ENCODE data around the gene TMC1. TPM values are rescaled to one million over a fixed set of nuclear protein-coding genes. Genes with fewer than 3 reads are reported as not detected.

Gene TMC1
- total RNA-seq, 2 experiments from 2014 or later: not detected

- DNase-seq: no peak
- H3K4me3 Mint-ChIP-seq: no peak overlapping the region
- ChIA-PET CTCF (interaction anchor here (1.4 kb wide), 1 partner anchor 13 kb away, joined by 3 read pairs; no protein-coding TSS in a partner anchor), POLR2A (interaction anchor here (0.9 kb wide), 1 partner anchor 213 kb away, joined by 3 read pairs; no protein-coding TSS in a partner anchor)
- no peaks in the 10 kb centered on the region for H3K9me3 Mint-ChIP-seq
- H3K36me3 Mint-ChIP-seq: peaks cover 2% of the 10 kb centered on the region
- peaks cover 42% of the 10 kb centered on the region for H3K4me1 Mint-ChIP-seq (ENCODE audit: low read depth)
- no peaks in the 10 kb centered on the region for H3K27me3 Mint-ChIP-seq
- H3K27ac Mint-ChIP-seq: no peak overlapping the region
- intact Hi-C loops (cut with micrococcal nuclease): no loop called here
Measured at GRCh38 chr9:72579190-72579589, 57.8 kb downstream of the TMC1 start.

- peak overlapping the region; percentile 4 for H3K27ac Mint-ChIP-seq
- H3K9me3 Mint-ChIP-seq: no peaks in the 10 kb centered on the region
- POLR2A ChIA-PET: no interaction called here
- DNase-seq: no peak
- H3K4me3 Mint-ChIP-seq: no peak overlapping the region
- peaks cover 42% of the 10 kb centered on the region for H3K4me1 Mint-ChIP-seq (ENCODE audit: low read depth)
- no peaks in the 10 kb centered on the region for H3K27me3 Mint-ChIP-seq
- intact Hi-C loops (cut with micrococcal nuclease): loop anchor here (1.0 to 10.0 kb wide), 5 partner anchors 23 to 795 kb away; partner anchors contain the start of gene ANXA1
- CTCF ChIA-PET: no interaction called here
- peaks cover 2% of the 10 kb centered on the region for H3K36me3 Mint-ChIP-seq
Measured at GRCh38 chr9:72579880-72580550, 58.6 kb downstream of the TMC1 start.

GRCh38 chr9:72581694-72582093 is 60.3 kb downstream of the TMC1 start:
- peak; percentile 68 for DNase-seq
- POLR2A ChIA-PET: interaction anchor here (1.1 to 1.4 kb wide), 3 partner anchors 55 to 219 kb away, joined by 3 to 7 read pairs (median 5); no protein-coding TSS in a partner anchor
- CTCF ChIA-PET: interaction anchor here (1.1 to 2.0 kb wide), 2 partner anchors 10 to 11 kb away, joined by 3 to 8 read pairs; no protein-coding TSS in a partner anchor

GRCh38 chr9:72583370-72583769 is 62.0 kb downstream of the TMC1 start:
- Mint-ChIP-seq H3K27me3 (no peaks in the 10 kb centered on the region), H3K36me3 (peaks cover 2% of the 10 kb centered on the region), H3K4me1 (ENCODE audit: low read depth) (peaks cover 47% of the 10 kb centered on the region), H3K9me3 (no peaks in the 10 kb centered on the region), H3K27ac (no peak overlapping the region), H3K4me3 (no peak overlapping the region)
- intact Hi-C loops (cut with micrococcal nuclease): loop anchor here (10.0 kb wide), 3 partner anchors 109 to 799 kb away; partner anchors contain the start of gene ANXA1
- POLR2A ChIA-PET: no interaction called here
- DNase-seq: no peak
- CTCF ChIA-PET: interaction anchor here (2.0 kb wide), 1 partner anchor 9 kb away, joined by 8 read pairs; no protein-coding TSS in a partner anchor

More at GRCh38 chr9:72581694-72582093, 60.3 kb downstream of the TMC1 start:
- no peaks in the 10 kb centered on the region for H3K9me3 Mint-ChIP-seq
- H3K36me3 Mint-ChIP-seq: peaks cover 2% of the 10 kb centered on the region
- H3K27me3 Mint-ChIP-seq: no peaks in the 10 kb centered on the region
- intact Hi-C loops (cut with micrococcal nuclease): loop anchor here (1.0 to 10.0 kb wide), 4 partner anchors 40 to 797 kb away; partner anchors contain the start of gene ANXA1
- H3K27ac Mint-ChIP-seq: no peak overlapping the region
- peaks cover 50% of the 10 kb centered on the region for H3K4me1 Mint-ChIP-seq (ENCODE audit: low read depth)
- H3K4me3 Mint-ChIP-seq: no peak overlapping the region

- H3K4me1 Mint-ChIP-seq (ENCODE audit: low read depth): peaks cover 47% of the 10 kb centered on the region
- no peak overlapping the region for H3K4me3 Mint-ChIP-seq
- POLR2A ChIA-PET: interaction anchor here (1.5 kb wide), 1 partner anchor 225 kb away, joined by 4 read pairs; no protein-coding TSS in a partner anchor
- H3K27ac Mint-ChIP-seq: peak overlapping the region; percentile 50
- CTCF ChIA-PET: interaction anchor here (1.0 to 1.3 kb wide), 4 partner anchors 76 to 548 kb away, joined by 3 to 6 read pairs (median 4); no protein-coding TSS in a partner anchor
- no peaks in the 10 kb centered on the region for H3K27me3 Mint-ChIP-seq
- no peaks in the 10 kb centered on the region for H3K9me3 Mint-ChIP-seq
- DNase-seq: peak; percentile 44
- intact Hi-C loops (cut with micrococcal nuclease): loop anchor here (1.0 to 10.0 kb wide), 6 partner anchors 59 to 802 kb away; partner anchors contain the start of gene ANXA1
- H3K36me3 Mint-ChIP-seq: peaks cover 2% of the 10 kb centered on the region
Measured at GRCh38 chr9:72586388-72587130, 65.2 kb downstream of the TMC1 start.

- no peaks in the 10 kb centered on the region for H3K27me3 Mint-ChIP-seq
- no peak overlapping the region for H3K4me3 Mint-ChIP-seq
- peaks cover 2% of the 10 kb centered on the region for H3K36me3 Mint-ChIP-seq
- intact Hi-C loops (cut with micrococcal nuclease): loop anchor here (10.0 kb wide), 3 partner anchors 114 to 804 kb away; partner anchors contain the start of gene ANXA1
- H3K27ac Mint-ChIP-seq: no peak overlapping the region
- peaks cover 33% of the 10 kb centered on the region for H3K4me1 Mint-ChIP-seq (ENCODE audit: low read depth)
- no peak for DNase-seq
- CTCF ChIA-PET: interaction anchor here (1.4 to 8.1 kb wide), 3 partner anchors 14 to 308 kb away, joined by 3 to 105 read pairs (median 10); no protein-coding TSS in a partner anchor
- no peaks in the 10 kb centered on the region for H3K9me3 Mint-ChIP-seq
- POLR2A ChIA-PET: no interaction called here
Measured at GRCh38 chr9:72588336-72588735, 66.9 kb downstream of the TMC1 start.

GRCh38 chr9:72589667-72590521 is 68.5 kb downstream of the TMC1 start:
- Mint-ChIP-seq H3K27ac (peak overlapping the region; percentile 68), H3K27me3 (no peaks in the 10 kb centered on the region)

GRCh38 chr9:72590824-72591223 is 69.4 kb downstream of the TMC1 start:
- no peak for DNase-seq
- POLR2A ChIA-PET: no interaction called here
- peaks cover 27% of the 10 kb centered on the region for H3K4me1 Mint-ChIP-seq (ENCODE audit: low read depth)
- no peak overlapping the region for H3K4me3 Mint-ChIP-seq
- H3K27me3 Mint-ChIP-seq: no peaks in the 10 kb centered on the region
- no peaks in the 10 kb centered on the region for H3K36me3 Mint-ChIP-seq
- H3K27ac Mint-ChIP-seq: no peak overlapping the region
- intact Hi-C loops (cut with micrococcal nuclease): no loop called here
- CTCF ChIA-PET: interaction anchor here (1.3 to 8.1 kb wide), 5 partner anchors 9 to 319 kb away, joined by 3 to 105 read pairs (median 6); no protein-coding TSS in a partner anchor
- no peaks in the 10 kb centered on the region for H3K9me3 Mint-ChIP-seq

More at GRCh38 chr9:72589667-72590521, 68.5 kb downstream of the TMC1 start:
- ChIA-PET CTCF (interaction anchor here (0.8 to 8.1 kb wide), 10 partner anchors 10 to 318 kb away, joined by 3 to 105 read pairs (median 4); partner anchors contain the start of gene ZFAND5), POLR2A (interaction anchor here (1.2 kb wide), 1 partner anchor 224 kb away, joined by 4 read pairs; the partner anchor contains the start of gene ZFAND5)
- intact Hi-C loops (cut with micrococcal nuclease): loop anchor here (10.0 kb wide), 3 partner anchors 115 to 805 kb away; partner anchors contain the start of gene ANXA1
- peaks cover 33% of the 10 kb centered on the region for H3K4me1 Mint-ChIP-seq (ENCODE audit: low read depth)
- H3K9me3 Mint-ChIP-seq: no peaks in the 10 kb centered on the region
- no peak overlapping the region for H3K4me3 Mint-ChIP-seq
- H3K36me3 Mint-ChIP-seq: no peaks in the 10 kb centered on the region
- no peak for DNase-seq

GRCh38 chr9:72592502-72593403 is 71.3 kb downstream of the TMC1 start:
- no peak overlapping the region for H3K4me3 Mint-ChIP-seq
- H3K27ac Mint-ChIP-seq: no peak overlapping the region
- CTCF ChIA-PET: interaction anchor here (0.8 to 8.1 kb wide), 17 partner anchors 8 to 312 kb away, joined by 3 to 105 read pairs (median 5); partner anchors contain the start of gene ZFAND5
- POLR2A ChIA-PET: no interaction called here
- no peaks in the 10 kb centered on the region for H3K27me3 Mint-ChIP-seq
- intact Hi-C loops (cut with micrococcal nuclease): loop anchor here (1.0 kb wide), 4 partner anchors 227 to 553 kb away; partner anchors contain the start of gene ZFAND5
- peaks cover 28% of the 10 kb centered on the region for H3K4me1 Mint-ChIP-seq (ENCODE audit: low read depth)
- H3K9me3 Mint-ChIP-seq: no peaks in the 10 kb centered on the region
- DNase-seq: peak; percentile 30
- H3K36me3 Mint-ChIP-seq: no peaks in the 10 kb centered on the region

GRCh38 chr9:72596451-72597180 is 75.2 kb downstream of the TMC1 start:
- CTCF ChIA-PET: interaction anchor here (1.2 to 1.3 kb wide), 3 partner anchors 313 to 325 kb away, joined by 3 to 10 read pairs (median 6); no protein-coding TSS in a partner anchor
- Mint-ChIP-seq H3K27me3 (no peaks in the 10 kb centered on the region), H3K4me3 (no peak overlapping the region), H3K9me3 (no peaks in the 10 kb centered on the region), H3K4me1 (ENCODE audit: low read depth) (peaks cover 13% of the 10 kb centered on the region), H3K27ac (no peak overlapping the region), H3K36me3 (no peaks in the 10 kb centered on the region)
- intact Hi-C loops (cut with micrococcal nuclease): no loop called here
- POLR2A ChIA-PET: interaction anchor here (1.0 kb wide), 1 partner anchor 153 kb away, joined by 3 read pairs; no protein-coding TSS in a partner anchor
- no peak for DNase-seq

All from activated CD4-positive, alpha-beta memory T cell treated with anti-CD3 and anti-CD28 coated beads for 36 hours (primary cell).